GM12874 (cell line): ENCODE measurements around the gene HYCC2.

Experiments used
- TF ChIP-seq, protein P1 (sequence below): IDR thresholded peaks from 2 replicates; pipeline ENCODE4 v1.5.1; 2011; ENCODE audit warnings: low read depth, mild to moderate bottlenecking, control low read depth, low read length, moderate library complexity; ENCODE audit not compliant: insufficient read depth

The HYCC2 gene

DNA sequence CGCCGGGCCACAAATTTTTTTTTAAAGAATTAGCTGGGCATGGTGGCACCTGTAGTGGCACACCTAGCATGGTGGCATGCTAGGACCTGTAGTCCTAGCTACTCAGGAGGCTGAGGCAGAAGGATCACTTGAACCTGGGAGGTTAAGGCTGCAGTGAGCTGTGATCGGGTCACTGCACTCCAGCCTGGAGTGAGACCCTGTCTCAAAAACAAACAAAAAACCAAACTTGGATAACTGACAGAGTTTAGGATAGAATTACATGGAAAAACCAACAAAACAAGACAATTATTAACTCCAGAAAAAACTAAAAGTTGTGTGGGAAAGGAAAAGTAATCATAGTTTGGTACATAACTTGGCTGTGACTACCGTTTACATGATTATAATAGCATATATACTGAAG, 42.9 kb upstream of the HYCC2 start:
- TF ChIP-seq, protein P1, sequence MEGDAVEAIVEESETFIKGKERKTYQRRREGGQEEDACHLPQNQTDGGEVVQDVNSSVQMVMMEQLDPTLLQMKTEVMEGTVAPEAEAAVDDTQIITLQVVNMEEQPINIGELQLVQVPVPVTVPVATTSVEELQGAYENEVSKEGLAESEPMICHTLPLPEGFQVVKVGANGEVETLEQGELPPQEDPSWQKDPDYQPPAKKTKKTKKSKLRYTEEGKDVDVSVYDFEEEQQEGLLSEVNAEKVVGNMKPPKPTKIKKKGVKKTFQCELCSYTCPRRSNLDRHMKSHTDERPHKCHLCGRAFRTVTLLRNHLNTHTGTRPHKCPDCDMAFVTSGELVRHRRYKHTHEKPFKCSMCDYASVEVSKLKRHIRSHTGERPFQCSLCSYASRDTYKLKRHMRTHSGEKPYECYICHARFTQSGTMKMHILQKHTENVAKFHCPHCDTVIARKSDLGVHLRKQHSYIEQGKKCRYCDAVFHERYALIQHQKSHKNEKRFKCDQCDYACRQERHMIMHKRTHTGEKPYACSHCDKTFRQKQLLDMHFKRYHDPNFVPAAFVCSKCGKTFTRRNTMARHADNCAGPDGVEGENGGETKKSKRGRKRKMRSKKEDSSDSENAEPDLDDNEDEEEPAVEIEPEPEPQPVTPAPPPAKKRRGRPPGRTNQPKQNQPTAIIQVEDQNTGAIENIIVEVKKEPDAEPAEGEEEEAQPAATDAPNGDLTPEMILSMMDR, result no peak

DNA sequence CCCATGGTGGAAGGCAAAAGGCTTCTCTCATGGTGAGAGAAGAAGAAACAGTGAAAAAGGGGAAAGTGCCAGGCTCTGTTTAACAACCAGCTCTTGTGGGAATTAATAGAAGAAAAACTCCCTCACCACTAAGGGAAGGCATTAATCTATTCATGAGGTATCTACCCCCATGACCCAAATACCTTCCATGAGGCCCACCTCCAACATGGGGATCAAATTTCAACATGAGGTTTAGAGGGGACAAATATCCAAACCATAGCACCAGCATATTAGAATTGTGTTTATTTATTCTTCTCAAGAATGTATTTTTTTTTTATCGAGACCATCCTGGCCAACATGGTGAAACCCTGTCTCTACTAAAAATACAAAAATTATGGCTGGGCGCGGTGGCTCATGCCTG, 39.6 kb upstream of the HYCC2 start:
- TF ChIP-seq, protein P1, result no peak

DNA sequence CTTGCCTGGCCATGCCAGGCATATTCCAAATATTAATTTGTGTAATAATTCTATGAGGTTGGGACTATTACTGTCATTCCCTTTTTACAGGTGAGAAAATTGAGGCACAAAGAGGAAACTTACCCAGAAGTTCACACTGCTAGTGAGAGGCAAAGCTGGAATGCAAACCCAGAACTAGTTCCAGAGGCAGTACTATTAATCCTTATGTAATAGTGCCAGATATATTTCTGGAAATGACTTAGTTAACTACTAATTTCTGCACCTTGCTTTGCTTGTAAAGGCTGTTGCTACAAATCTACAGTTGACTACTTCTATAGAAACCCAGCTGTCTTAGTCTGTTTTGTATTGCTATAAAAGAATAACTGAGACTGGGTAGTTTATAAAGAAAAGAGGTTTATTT, 39.1 kb upstream of the HYCC2 start:
- TF ChIP-seq, protein P1, result no peak

DNA sequence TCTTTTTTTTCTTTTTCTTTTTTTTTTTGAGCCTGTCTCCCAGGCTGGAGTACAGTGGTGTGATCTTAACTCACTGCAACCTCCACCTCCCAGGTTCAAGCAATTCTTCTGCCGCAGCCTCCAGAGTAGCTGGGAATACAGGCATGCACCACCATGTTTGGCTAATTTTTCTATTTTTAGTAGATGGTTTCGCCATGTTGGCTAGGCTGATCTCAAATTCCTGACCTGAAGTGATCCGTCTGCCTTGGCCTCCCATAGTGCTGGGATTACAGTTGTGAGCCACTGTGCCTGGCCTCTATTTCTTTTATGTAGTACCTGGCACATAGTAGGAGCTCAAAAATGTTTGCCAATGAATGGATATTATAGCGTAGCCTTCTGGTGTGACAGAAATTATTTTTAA, 37.7 kb upstream of the HYCC2 start:
- TF ChIP-seq, protein P1, result no peak

DNA sequence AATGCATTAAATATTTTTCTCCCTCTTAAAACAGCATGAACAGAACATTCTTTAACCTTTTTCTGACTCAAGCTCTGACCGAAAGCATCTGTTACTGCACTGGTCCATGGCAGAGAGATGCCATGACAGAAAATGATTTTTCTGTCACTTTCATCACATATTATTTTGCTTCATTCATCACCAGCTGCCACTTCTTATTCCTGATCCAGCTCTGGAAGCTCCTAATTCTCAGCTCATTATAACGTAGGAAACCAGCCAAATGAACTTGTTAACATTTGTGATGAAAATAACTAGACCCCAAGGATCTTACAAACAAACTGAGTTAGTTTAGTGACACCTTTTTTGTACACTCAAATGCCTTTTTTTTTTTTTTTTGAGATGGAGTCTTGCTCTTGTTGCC, 36.9 kb upstream of the HYCC2 start:
- TF ChIP-seq, protein P1, result no peak

DNA sequence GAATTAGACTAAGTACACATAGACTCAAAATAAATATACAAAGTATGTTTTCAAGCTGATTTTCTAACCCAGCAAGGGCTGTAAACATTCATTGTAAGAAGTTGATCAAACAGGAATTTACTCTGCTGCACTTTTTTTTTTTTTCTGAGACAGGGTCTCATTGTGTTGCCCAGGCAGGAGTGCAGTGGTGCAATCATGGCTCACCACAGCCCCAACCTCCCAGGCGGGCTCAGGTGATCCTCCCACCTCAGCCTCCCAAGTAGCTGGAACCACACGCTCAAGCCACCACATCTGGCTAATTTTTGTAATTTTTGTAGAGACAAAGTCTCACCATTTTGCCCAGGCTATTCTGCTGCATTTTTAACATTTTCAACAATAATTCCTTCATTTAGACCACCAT, 36.2 kb upstream of the HYCC2 start:
- TF ChIP-seq, protein P1, result no peak

DNA sequence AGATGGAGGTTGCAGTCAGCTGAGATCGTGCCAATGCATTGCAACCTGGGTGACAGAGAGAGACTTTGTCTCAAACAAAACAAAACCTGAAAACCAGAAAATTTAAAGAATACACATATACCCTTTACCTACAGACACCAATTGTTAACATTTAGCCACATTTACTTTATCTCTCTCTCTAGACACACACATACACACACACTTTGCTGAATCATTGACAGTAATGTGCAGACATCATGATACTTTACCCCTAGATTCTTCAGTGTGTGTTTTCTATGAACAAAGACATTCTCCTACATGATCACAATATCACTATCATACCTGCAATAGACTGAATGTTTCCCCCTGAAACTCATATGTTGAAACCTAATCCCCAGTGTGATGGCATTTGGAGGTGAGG, 34.3 kb upstream of the HYCC2 start:
- TF ChIP-seq, protein P1, result no peak

DNA sequence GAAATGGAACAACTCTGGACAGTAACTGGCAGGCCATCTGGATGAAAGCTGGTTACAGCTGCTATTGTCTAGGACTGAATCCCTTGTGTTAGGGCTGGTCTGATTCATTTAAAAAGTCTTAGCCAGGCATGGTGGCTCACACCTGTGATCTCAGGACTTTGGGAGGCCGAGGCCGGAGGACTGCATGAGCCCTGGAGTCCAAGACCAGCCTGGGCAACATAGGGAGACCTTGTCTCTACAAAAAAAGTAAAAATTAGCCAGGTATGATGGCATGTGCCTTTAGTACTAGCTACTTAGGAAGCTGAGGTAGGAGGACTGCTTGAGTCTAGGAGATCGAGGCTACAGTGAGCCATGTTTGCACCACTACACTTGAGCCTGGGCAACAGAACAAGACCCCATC, 29.0 kb upstream of the HYCC2 start:
- TF ChIP-seq, protein P1, result no peak
